Bronchial epithelial cell (primary cell): Measurements from ENCODE around the gene CREB5. TPM values are rescaled to one million over a fixed set of nuclear protein-coding genes. Genes with fewer than 3 reads are reported as not detected.

Experiments
- DNase-seq: peaks from one replicate; pipeline ENCODE4 v3.0.0-alpha.2; 2010; ENCODE audit warnings: low read depth
- FAIRE-seq: peaks from 2 replicates; lab custom pipeline; 2011; peaks lifted over from hg19 to GRCh38; lab: Jason Lieb, UNC
- H3K27me3 ChIP-seq: 2 replicates; pipeline ENCODE4 v1.5.1; 2011; ENCODE audit warnings: low read length; ENCODE audit not compliant: control insufficient read depth, insufficient read depth
- H3K36me3 ChIP-seq: 2 replicates; pipeline ENCODE4 v1.5.1; 2011; ENCODE audit warnings: low read length; ENCODE audit not compliant: control insufficient read depth, insufficient read depth
- H3K4me3 ChIP-seq: 2 replicates; pipeline ENCODE4 v1.5.1; 2011; ENCODE audit warnings: mild to moderate bottlenecking, low read depth, low read length, control low read depth
- total RNA-seq: library from RNA; depleted of rRNA; stranded (reverse); fragments of >200 nt; gene quantifications from 2 replicates; pipeline ENCODE4 v1.2.1, GENCODE V29; 2014
- TF ChIP-seq, protein P1 (sequence below): IDR thresholded peaks from 2 replicates; pipeline ENCODE4 v1.5.1; 2011; ENCODE audit warnings: mild to moderate bottlenecking, moderate library complexity, low read length, control low read depth, inconsistent platforms; ENCODE audit not compliant: insufficient read depth, severe bottlenecking

CREB5 gene
- total RNA-seq, 1 donor from 2014 or later = 2.1 TPM

DNA sequence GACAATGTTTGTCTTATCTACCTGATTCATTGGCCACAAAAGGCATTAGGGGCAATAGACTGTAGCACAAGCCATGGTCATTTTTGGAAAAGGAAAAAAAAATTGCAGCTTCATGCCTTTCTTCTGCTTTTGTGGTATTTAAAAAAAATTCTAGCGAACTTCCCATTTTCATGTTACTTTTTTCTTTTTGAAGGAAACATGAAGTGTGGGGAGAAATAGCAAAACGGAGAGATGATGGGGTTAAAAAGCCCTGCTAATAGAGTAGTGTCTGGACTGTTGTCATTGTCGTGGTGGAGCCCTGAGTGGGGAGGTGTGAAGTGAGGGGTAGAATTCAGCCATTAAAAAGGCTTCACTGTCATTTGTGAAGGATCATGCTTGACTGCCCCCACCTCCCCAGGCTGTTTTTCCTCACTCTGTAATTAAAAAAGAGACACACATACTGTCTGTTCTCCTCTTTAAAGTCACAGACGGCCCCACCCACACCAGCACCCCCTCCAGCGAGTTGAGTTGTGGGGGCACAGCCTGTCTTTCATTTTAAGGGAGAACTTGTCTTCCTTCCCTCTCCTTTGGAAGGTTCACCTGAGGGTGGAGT lies 272.4 kb downstream of the CREB5 start:
- FAIRE-seq (no peak), DNase-seq (no peak)
- H3K36me3 ChIP-seq = no peaks in the 10 kb centered on the region
- TF ChIP-seq, protein P1, sequence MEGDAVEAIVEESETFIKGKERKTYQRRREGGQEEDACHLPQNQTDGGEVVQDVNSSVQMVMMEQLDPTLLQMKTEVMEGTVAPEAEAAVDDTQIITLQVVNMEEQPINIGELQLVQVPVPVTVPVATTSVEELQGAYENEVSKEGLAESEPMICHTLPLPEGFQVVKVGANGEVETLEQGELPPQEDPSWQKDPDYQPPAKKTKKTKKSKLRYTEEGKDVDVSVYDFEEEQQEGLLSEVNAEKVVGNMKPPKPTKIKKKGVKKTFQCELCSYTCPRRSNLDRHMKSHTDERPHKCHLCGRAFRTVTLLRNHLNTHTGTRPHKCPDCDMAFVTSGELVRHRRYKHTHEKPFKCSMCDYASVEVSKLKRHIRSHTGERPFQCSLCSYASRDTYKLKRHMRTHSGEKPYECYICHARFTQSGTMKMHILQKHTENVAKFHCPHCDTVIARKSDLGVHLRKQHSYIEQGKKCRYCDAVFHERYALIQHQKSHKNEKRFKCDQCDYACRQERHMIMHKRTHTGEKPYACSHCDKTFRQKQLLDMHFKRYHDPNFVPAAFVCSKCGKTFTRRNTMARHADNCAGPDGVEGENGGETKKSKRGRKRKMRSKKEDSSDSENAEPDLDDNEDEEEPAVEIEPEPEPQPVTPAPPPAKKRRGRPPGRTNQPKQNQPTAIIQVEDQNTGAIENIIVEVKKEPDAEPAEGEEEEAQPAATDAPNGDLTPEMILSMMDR = no peak
- H3K4me3 ChIP-seq = no peak overlapping the region
- H3K27me3 ChIP-seq = no peaks in the 10 kb centered on the region

DNA sequence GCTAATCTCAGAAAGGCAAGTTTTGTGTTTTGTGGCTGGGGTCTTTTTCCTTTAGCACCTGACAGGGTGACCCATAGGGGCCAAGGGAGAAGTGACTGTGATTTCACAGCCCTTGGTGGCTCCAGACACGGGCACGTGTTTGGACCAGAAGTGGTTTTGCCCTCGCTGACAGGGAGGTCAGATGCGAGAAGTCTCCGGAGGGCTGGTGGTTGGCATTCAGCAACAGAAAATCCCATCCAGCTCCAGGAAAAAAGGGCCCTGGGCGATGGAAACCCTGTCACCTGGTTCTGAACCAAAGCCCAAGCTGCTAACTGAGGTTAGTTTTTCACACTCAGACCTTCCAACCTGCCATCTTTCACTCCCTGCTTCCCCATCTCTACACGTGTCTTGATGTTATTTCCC lies 272.9 kb downstream of the CREB5 start:
- H3K27me3 ChIP-seq = no peaks in the 10 kb centered on the region
- no peak for DNase-seq
- no peaks in the 10 kb centered on the region for H3K36me3 ChIP-seq
- H3K4me3 ChIP-seq = no peak overlapping the region
- FAIRE-seq = no peak
- TF ChIP-seq, protein P1 = no peak

DNA sequence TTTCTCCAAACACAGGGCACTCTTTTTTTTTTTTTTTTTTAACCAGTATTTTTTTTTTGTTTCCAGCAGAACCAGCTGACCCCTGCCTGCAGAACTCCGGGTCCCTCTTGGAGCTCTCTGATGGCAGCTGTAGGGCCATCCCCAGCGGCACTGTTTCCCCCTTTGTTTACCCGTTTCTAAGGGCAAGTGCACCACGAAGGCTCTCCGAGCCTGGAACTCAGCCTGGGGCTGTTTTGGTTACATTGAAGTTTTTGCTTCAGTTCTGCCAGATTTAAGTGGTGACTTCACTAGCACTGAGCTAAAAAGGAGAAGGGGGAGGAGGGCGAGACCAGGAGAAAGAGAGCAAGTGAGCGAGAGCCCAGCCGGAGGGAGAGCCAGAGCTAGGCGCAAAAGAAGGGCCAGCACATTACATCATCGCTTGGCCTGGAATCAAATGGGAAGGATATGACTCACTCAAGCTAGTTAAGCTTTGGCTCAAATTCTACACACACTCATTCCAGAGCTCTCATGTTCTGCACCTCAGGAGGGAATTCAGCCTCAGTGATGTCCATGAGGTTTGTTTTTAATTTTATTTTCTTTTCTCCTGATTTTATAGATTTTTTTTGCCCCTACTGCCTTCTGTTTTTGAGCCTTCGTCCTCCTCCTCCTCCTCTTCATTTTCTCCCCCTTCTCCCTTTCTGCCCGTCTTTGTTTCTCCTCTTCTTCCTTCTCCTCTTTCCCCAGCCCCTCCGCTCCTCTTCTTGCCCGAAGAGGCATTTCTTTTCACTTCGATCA lies 273.5 kb downstream of the CREB5 start:
- DNase-seq (peak; percentile 97), FAIRE-seq (peak; percentile 96)
- no peaks in the 10 kb centered on the region for H3K27me3 ChIP-seq
- H3K4me3 ChIP-seq = peak overlapping the region; percentile 34
- no peaks in the 10 kb centered on the region for H3K36me3 ChIP-seq
- TF ChIP-seq, protein P1 = no peak

DNA sequence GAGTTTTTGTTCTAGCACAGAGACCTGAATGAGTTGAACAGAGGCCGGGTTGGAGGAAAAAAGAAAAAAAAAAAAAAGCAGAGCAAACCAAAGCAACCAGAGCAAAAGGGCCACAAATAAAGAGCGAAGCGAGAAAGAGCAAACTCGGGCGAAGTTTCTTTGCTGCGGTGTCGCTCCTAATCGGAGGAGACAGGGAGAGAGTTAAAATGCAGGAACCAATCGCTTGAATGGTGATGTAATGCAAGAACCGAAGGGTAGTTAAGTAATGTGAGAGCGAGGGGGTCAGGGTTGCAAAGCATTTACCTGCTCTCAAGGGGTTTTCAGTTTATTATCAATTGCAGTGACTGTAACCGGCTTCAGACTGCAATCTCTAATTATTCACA lies 274.1 kb downstream of the CREB5 start:
- peak overlapping the region; percentile 34 for H3K4me3 ChIP-seq
- H3K36me3 ChIP-seq = no peaks in the 10 kb centered on the region
- no peaks in the 10 kb centered on the region for H3K27me3 ChIP-seq
- no peak for FAIRE-seq
- TF ChIP-seq, protein P1 = no peak
- peak; percentile 72 for DNase-seq

DNA sequence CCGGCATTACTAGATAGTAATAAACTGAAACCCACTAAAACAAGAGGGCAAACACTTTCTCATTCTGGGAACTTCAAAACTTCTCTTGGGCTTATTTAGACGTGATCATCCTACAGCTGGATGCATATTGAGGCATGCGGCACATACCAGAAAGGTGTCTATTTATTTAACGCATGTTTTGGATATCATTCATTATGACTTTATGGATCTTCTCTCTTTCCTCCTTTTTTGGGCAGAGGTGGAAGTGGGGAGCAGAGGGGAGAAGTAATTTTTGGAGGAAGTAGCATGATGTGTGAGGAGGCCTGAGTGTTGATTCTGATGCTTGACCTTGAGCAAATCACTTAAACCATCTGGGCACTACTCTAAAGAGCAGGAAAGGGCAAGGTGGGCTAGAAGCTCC lies 275.2 kb downstream of the CREB5 start:
- no peaks in the 10 kb centered on the region for H3K27me3 ChIP-seq
- H3K36me3 ChIP-seq = no peaks in the 10 kb centered on the region
- DNase-seq (no peak), FAIRE-seq (no peak)
- TF ChIP-seq, protein P1 = no peak
- no peak overlapping the region for H3K4me3 ChIP-seq
